HG03025 (cell line): ENCODE measurements around the gene SLC35B1.

Experiments
- ATAC-seq: cut with Tn5 transposase; IDR thresholded peaks from one replicate; pipeline ENCODE4 v1.9.1; 2021; ENCODE audit warnings: mild to moderate bottlenecking, moderate library complexity; ENCODE audit not compliant: unreplicated experiment, low FRiP score

The SLC35B1 gene

GRCh38 chr17:49705254-49705653 is 2.5 kb downstream of the SLC35B1 start:
- ATAC-seq: no peak

- no peak for ATAC-seq
These were observed 4.0 kb downstream of the SLC35B1 start for GRCh38 chr17:49703557-49704277.

GRCh38 chr17:49700960-49701359 is 6.8 kb downstream of the SLC35B1 start:
- no peak for ATAC-seq

- ATAC-seq: no peak
These were observed 7.7 kb downstream of the SLC35B1 start for GRCh38 chr17:49699966-49700575.

- ATAC-seq: no peak
These were observed 9.8 kb downstream of the SLC35B1 start for GRCh38 chr17:49698005-49698404.

- peak; percentile 70 for ATAC-seq
These were observed 11.5 kb downstream of the SLC35B1 start for GRCh38 chr17:49696233-49696761.

GRCh38 chr17:49695698-49696232 is 12.0 kb downstream of the SLC35B1 start:
- no peak for ATAC-seq

- ATAC-seq: no peak
These were observed 12.7 kb downstream of the SLC35B1 start for GRCh38 chr17:49694847-49695697.

GRCh38 chr17:49692751-49693150 is 15.0 kb downstream of the SLC35B1 start:
- ATAC-seq: no peak

- ATAC-seq: no peak
These were observed 16.0 kb downstream of the SLC35B1 start for GRCh38 chr17:49691677-49692191.

GRCh38 chr17:49691086-49691676 is 16.6 kb downstream of the SLC35B1 start:
- ATAC-seq: no peak

- no peak for ATAC-seq
These were observed 17.5 kb downstream of the SLC35B1 start for GRCh38 chr17:49690256-49690655.

- no peak for ATAC-seq
These were observed 18.9 kb downstream of the SLC35B1 start for GRCh38 chr17:49688848-49689247.

- no peak for ATAC-seq
These were observed 19.8 kb downstream of the SLC35B1 start for GRCh38 chr17:49687878-49688491.

- no peak for ATAC-seq
These were observed 26.4 kb downstream of the SLC35B1 start for GRCh38 chr17:49681106-49681979.

- ATAC-seq: no peak
These were observed 27.4 kb downstream of the SLC35B1 start for GRCh38 chr17:49680314-49680713.

- ATAC-seq: peak; percentile 73
These were observed 29.6 kb downstream of the SLC35B1 start, which contains the start of gene SPOP for GRCh38 chr17:49677933-49678847. TSS of gene SPOP (minus strand) at chr17:49678097. CDS start at chr17:49622810, 55,287 bp downstream.
